H1 (cell line): ENCODE data around the gene TNFRSF13B. TPM values are rescaled to one million over a fixed set of nuclear protein-coding genes. Genes with fewer than 3 reads are reported as not detected.

Experiments
- CTCF ChIA-PET: fragments of 300-600 bp; sonication (Branson Sonifier 250); formaldehyde crosslinking; loops from one replicate; lab custom pipeline; 2021; ENCODE audit not compliant: partially characterized antibody; lab: Charles Lee
- POLR2A ChIA-PET: fragments of 300-600 bp; sonication (Branson Sonifier 250); formaldehyde crosslinking; loops from one replicate; lab custom pipeline; 2021; ENCODE audit warnings: inconsistent platforms; ENCODE audit not compliant: partially characterized antibody; lab: Charles Lee
- DNase-seq, 2 experiments: peaks; one replicate each; pipeline versions ENCODE4 v3.0.0 to v3.0.0-alpha.2; 2010 to 2022; ENCODE audit warnings: low spot score in 2 of 2, low read depth in 1 of 2, mixed read lengths in 1 of 2
- FAIRE-seq: peaks from 2 replicates; lab custom pipeline; 2011; peaks lifted over from hg19 to GRCh38; lab: Jason Lieb, UNC
- H2AFZ ChIP-seq: 2 replicates; pipeline ENCODE4 v1.8.1; 2012; ENCODE audit warnings: low read length, inconsistent platforms
- H2AK5ac ChIP-seq: 2 replicates; pipeline ENCODE4 v1.6.1; 2013; ENCODE audit warnings: low read depth, low read length
- H2BK120ac ChIP-seq: replicated peaks from 2 replicates; pipeline ENCODE3; 2013; ENCODE audit warnings: low read depth, low read length, inconsistent platforms
- H2BK12ac ChIP-seq: 2 replicates; pipeline ENCODE4 v1.6.1; 2013; ENCODE audit warnings: low read depth, low read length
- H2BK15ac ChIP-seq: 2 replicates; pipeline ENCODE4 v1.6.1; 2013; ENCODE audit warnings: low read length
- H2BK20ac ChIP-seq: 2 replicates; pipeline ENCODE4 v1.6.1; 2013; ENCODE audit warnings: low read length
- H2BK5ac ChIP-seq: 2 replicates; pipeline ENCODE4 v1.6.1; 2013; ENCODE audit warnings: low read depth, low read length
- H3K14ac ChIP-seq: 2 replicates; pipeline ENCODE4 v1.6.1; 2013; ENCODE audit warnings: inconsistent platforms; ENCODE audit not compliant: insufficient read length
- H3K18ac ChIP-seq: 2 replicates; pipeline ENCODE4 v1.6.1; 2013; ENCODE audit warnings: low read length; ENCODE audit errors: extremely low read depth
- H3K23ac ChIP-seq: 2 replicates; pipeline ENCODE4 v1.6.1; 2013; ENCODE audit warnings: inconsistent platforms; ENCODE audit not compliant: insufficient read length
- H3K23me2 ChIP-seq: 2 replicates; pipeline ENCODE4 v1.6.1; 2013; ENCODE audit warnings: low read depth, low read length
- H3K27ac ChIP-seq: 2 replicates; pipeline ENCODE4 v1.6.1; 2011; ENCODE audit warnings: low read depth, low read length, inconsistent platforms
- H3K27me3 ChIP-seq, 4 experiments: replicated peaks in 1 of 4; 1 replicate in 1 of 4; 2 replicates in 3 of 4; pipeline versions ENCODE4 v1.6.1 to v1.8.1; 2011 to 2013; ENCODE audit warnings: low read length in 3 of 4, mild to moderate bottlenecking in 3 of 4, inconsistent platforms in 2 of 4, mixed read lengths in 2 of 4, moderate library complexity in 1 of 4; ENCODE audit not compliant: control insufficient read depth in 3 of 4, insufficient read depth in 3 of 4; ENCODE audit errors: extremely low read depth in 1 of 4
- H3K36me3 ChIP-seq, 4 experiments: 2 replicates each; pipeline versions ENCODE4 v1.6.1 to v1.8.1; 2011 to 2013; ENCODE audit warnings: mild to moderate bottlenecking in 4 of 4, low read length in 3 of 4, moderate library complexity in 2 of 4, control low read depth in 1 of 4, inconsistent platforms in 1 of 4; ENCODE audit not compliant: insufficient read depth in 4 of 4, control insufficient read depth in 2 of 4
- H3K4ac ChIP-seq: replicated peaks from 2 replicates; pipeline ENCODE3; 2013; ENCODE audit warnings: low read length, low read depth, mixed read lengths, inconsistent platforms; ENCODE audit not compliant: insufficient read length
- H3K4me1 ChIP-seq, 4 experiments: replicated peaks in 1 of 4; 1 replicate in 1 of 4; 2 replicates in 3 of 4; pipeline versions ENCODE4 v1.6.1 to v1.8.1; 2011 to 2013; ENCODE audit warnings: low read length in 3 of 4, inconsistent platforms in 2 of 4, mixed read lengths in 1 of 4; ENCODE audit not compliant: insufficient read depth in 4 of 4, control insufficient read depth in 3 of 4
- H3K4me2 ChIP-seq, 2 experiments: 2 replicates each; pipeline versions ENCODE4 v1.6.1 to v1.8.1; 2011 to 2013; ENCODE audit warnings: low read depth in 2 of 2, low read length in 2 of 2, control low read depth in 1 of 2, inconsistent platforms in 1 of 2, mild to moderate bottlenecking in 1 of 2; ENCODE audit not compliant: insufficient read depth in 1 of 2
- H3K4me3 ChIP-seq, 4 experiments: fragments of 200-600, 300-600 bp in 1 of 4; sonication (generic), shearing (Covaris generic), sonication (Bioruptor Twin) in 1 of 4; 2 replicates each; pipeline versions ENCODE4 v1.5.1 to v1.8.1; 2011 to 2016; ENCODE audit warnings: low read length in 4 of 4, low read depth in 3 of 4, control low read depth in 2 of 4, inconsistent platforms in 2 of 4, mild to moderate bottlenecking in 2 of 4, mixed read lengths in 1 of 4, moderate library complexity in 1 of 4; ENCODE audit not compliant: insufficient read depth in 2 of 4; ENCODE audit errors: extremely low read depth in 1 of 4
- H3K56ac ChIP-seq: replicated peaks from 2 replicates; pipeline ENCODE3; 2013; ENCODE audit warnings: low read depth, mild to moderate bottlenecking, mixed read lengths, low read length, inconsistent platforms; ENCODE audit not compliant: insufficient read length
- H3K79me1 ChIP-seq: 2 replicates; pipeline ENCODE4 v1.6.1; 2013; ENCODE audit warnings: low read depth, low read length, control low read depth
- H3K79me2 ChIP-seq, 2 experiments: 2 replicates each; pipeline versions ENCODE4 v1.6.1 to v1.8.1; 2012 to 2013; ENCODE audit warnings: low read length in 2 of 2, mild to moderate bottlenecking in 2 of 2, inconsistent platforms in 1 of 2; ENCODE audit not compliant: insufficient read depth in 2 of 2, control insufficient read depth in 1 of 2
- H3K9ac ChIP-seq, 4 experiments: replicated peaks in 1 of 4; 1 replicate in 1 of 4; 2 replicates in 3 of 4; pipeline versions ENCODE4 v1.6.1 to v1.8.1; 2011 to 2013; ENCODE audit warnings: low read depth in 3 of 4, low read length in 3 of 4, control low read depth in 2 of 4, mild to moderate bottlenecking in 2 of 4, moderate library complexity in 2 of 4, inconsistent platforms in 1 of 4; ENCODE audit errors: extremely low read depth in 1 of 4
- H3K9me3 ChIP-seq, 2 experiments: 2 replicates each; pipeline versions ENCODE4 v1.6.1 to v1.8.1; 2012 to 2013; ENCODE audit warnings: mild to moderate bottlenecking in 2 of 2, moderate library complexity in 2 of 2, control low read depth in 1 of 2, inconsistent platforms in 1 of 2, low read depth in 1 of 2, low read length in 1 of 2, mixed read lengths in 1 of 2; ENCODE audit not compliant: insufficient read depth in 2 of 2
- H4K20me1 ChIP-seq, 2 experiments: replicated peaks in 1 of 2; 2 replicates each; pipeline versions ENCODE3 to v1.8.1; 2011 to 2013; ENCODE audit warnings: inconsistent platforms in 2 of 2, low read length in 2 of 2, mild to moderate bottlenecking in 1 of 2; ENCODE audit not compliant: insufficient read depth in 2 of 2, control insufficient read depth in 1 of 2
- H4K5ac ChIP-seq: 2 replicates; pipeline ENCODE4 v1.6.1; 2013; ENCODE audit warnings: low read length, low read depth, mixed read lengths, inconsistent platforms; ENCODE audit not compliant: insufficient read length
- H4K8ac ChIP-seq: 2 replicates; pipeline ENCODE4 v1.8.0; 2013; ENCODE audit warnings: mild to moderate bottlenecking, moderate library complexity, low read length, inconsistent platforms; ENCODE audit not compliant: insufficient read depth; ENCODE audit errors: extremely low read depth
- H4K91ac ChIP-seq: replicated peaks from 2 replicates; pipeline ENCODE3; 2013; ENCODE audit warnings: low read length, mixed read lengths, inconsistent platforms; ENCODE audit not compliant: insufficient read length
- BCL11A ChIP-seq, 2 experiments: IDR thresholded peaks; one replicate each; pipeline ENCODE4 v1.6.1; 2011; ENCODE audit warnings: low read depth in 2 of 2, low read length in 2 of 2, mild to moderate bottlenecking in 2 of 2
- BRCA1 ChIP-seq: IDR thresholded peaks from 2 replicates; pipeline ENCODE4 v1.6.1; 2012; ENCODE audit warnings: low read depth, low read length, improper control_type of control experiment
- CREB1 ChIP-seq: IDR thresholded peaks from 2 replicates; pipeline ENCODE4 v1.6.1; 2012; ENCODE audit warnings: inconsistent platforms
- KDM4A ChIP-seq: IDR thresholded peaks from one replicate; pipeline ENCODE4 v1.7.1; 2012; ENCODE audit warnings: low read depth, mild to moderate bottlenecking, moderate library complexity, low read length, inconsistent platforms; ENCODE audit not compliant: severe bottlenecking
- KDM5A ChIP-seq: fragments of 200-600 bp; IDR thresholded peaks from 2 replicates; pipeline ENCODE4 v1.7.1; 2012; ENCODE audit warnings: mild to moderate bottlenecking, low read length, inconsistent platforms, mixed read lengths
- PHF8 ChIP-seq: fragments of 200-600 bp; sonication (generic); conservative IDR thresholded peaks from 2 replicates; pipeline ENCODE4 v1.7.1; 2012; ENCODE audit warnings: low read depth, mild to moderate bottlenecking, inconsistent platforms, low read length, moderate library complexity
- POLR2AphosphoS5 ChIP-seq: IDR thresholded peaks from 2 replicates; pipeline ENCODE4 v1.6.1; 2011; ENCODE audit warnings: low read depth, low read length
- SUZ12 ChIP-seq: fragments of 200-600 bp; sonication (generic); IDR thresholded peaks from 2 replicates; pipeline ENCODE4 v1.6.1; 2012; ENCODE audit warnings: mild to moderate bottlenecking, inconsistent platforms, low read length, moderate library complexity, mixed read lengths
- WGBS, 2 experiments: shearing (Covaris generic) in 1 of 2; methylation state at CpG; one replicate each; pipeline versions ENCODE4 v1.1.6 to v1.1.7; 2013 to 2015; ENCODE audit warnings: low lambda C conversion rate in 2 of 2, mixed read lengths in 2 of 2, inconsistent platforms in 1 of 2, low coverage in 1 of 2, missing lambda C conversion rate in 1 of 2; ENCODE audit not compliant: insufficient replicate concordance in 2 of 2, insufficient coverage in 1 of 2, insufficient read length in 1 of 2; ENCODE audit errors: extremely low coverage in 1 of 2, missing lambda C conversion rate in 1 of 2; 5-methylcytosine and 5-hydroxymethylcytosine counted together
- polyA plus RNA-seq, 7 experiments: library from polyadenylated mRNA; depleted of rRNA in 3 of 7; stranded (reverse) in 5 of 7; unstranded in 2 of 7; fragments of >200 nt in 5 of 7; fragments of 200-250 nt in 2 of 7; gene quantifications; 1 replicate in 5 of 7; 2 replicates in 1 of 7; 4 replicates in 1 of 7; pipeline versions ENCODE4 v1.2.1 to v1.2.3, GENCODE V29; 2011 to 2013; ENCODE audit warnings: missing spikeins in 2 of 7, mixed read lengths in 2 of 7
- total RNA-seq: library from RNA; stranded (reverse); fragmentation: NEBNext Ultra II Directional; extraction: Animal tissue kit (Norgen Biotek cat#: 25700); gene quantifications from 2 replicates; pipeline ENCODE4 v1.2.1, GENCODE V29; 2021
- TF ChIP-seq, protein P1 (sequence below): IDR thresholded peaks from 2 replicates; pipeline ENCODE4 v1.6.1; 2012; ENCODE audit warnings: inconsistent platforms
- TF ChIP-seq, protein P2 (sequence below): IDR thresholded peaks from 2 replicates; pipeline ENCODE4 v1.6.1; 2012; ENCODE audit warnings: inconsistent platforms

Gene TNFRSF13B
- total and polyA plus RNA-seq, 2 of the 8 experiments (the other 6 are each of a cell fraction or from before 2014, with no cell fraction given): not detected

DNA sequence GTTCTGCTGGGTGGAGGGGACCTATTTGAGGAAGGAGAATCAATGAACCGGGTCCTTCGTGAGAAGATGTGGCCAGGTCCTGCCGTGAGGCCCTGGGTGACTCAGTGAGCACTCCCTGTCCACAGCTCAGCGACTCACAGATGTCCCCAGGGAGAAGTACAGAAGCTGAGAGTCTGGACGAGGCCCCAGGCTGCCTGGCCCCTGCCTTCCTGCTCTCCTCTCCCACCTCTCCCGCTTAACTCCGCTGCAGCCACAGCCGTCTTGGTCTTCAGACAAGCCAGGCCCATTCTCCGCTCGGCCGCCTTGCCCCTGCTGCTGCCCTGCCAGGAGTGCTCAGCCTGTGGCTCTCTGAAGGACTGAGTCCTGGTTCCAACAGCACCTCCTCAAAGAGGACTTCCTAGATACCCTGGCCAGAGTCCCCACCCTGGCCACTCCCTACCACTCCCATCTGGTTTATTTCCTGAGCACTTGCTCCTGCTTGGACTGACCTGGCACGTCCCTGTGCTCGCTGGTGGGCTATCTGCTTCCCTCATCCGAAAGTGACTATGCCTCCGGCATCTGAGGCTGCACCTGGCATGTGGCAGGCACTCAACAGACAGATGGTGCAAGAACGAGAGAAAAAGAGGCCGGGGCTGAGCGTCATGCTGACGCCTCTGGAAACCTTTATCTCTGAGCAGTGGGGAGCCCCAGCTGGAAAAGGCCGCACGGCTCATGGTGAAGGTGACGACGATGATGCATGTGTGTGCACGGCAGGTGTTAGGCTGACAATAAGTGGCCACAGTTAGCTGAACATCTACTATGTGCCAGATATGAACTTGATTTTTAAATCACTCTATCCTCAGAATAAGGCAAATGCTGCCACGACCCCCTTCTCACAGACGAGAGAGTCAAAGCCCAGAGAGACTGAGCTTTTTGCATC, 9.2 kb upstream of the TNFRSF13B start:
- Histone ChIP-seq H3K4me1 (no peaks in the 10 kb centered on the region; a peak in 2 of 7 replicates), H2BK15ac (no peak overlapping the region), H2BK20ac (no peak overlapping the region), H3K9me3 (no peaks in the 10 kb centered on the region), H3K4me2 (no peak overlapping the region), H3K79me2 (no peaks in the 10 kb centered on the region), H3K14ac (no peak overlapping the region), H3K23ac (no peak overlapping the region), H3K36me3 (no peaks in the 10 kb centered on the region), H3K23me2 (no peaks in the 10 kb centered on the region), H4K91ac (no peak overlapping the region), H3K18ac (no peak overlapping the region), H2BK12ac (no peak overlapping the region), H3K4me3 (no peak overlapping the region), H2AFZ (0 out of 2 replicates have a peak overlapping the region, but pooled peaks have one; percentile 6), H3K9ac (no peak overlapping the region), H3K4ac (no peak overlapping the region), H3K27ac (no peak overlapping the region), H2BK120ac (no peak overlapping the region), H2AK5ac (no peak overlapping the region), H3K27me3 (no peaks in the 10 kb centered on the region), H3K56ac (no peak overlapping the region), H4K5ac (no peak overlapping the region), H3K79me1 (no peaks in the 10 kb centered on the region), H4K8ac (no peak overlapping the region; the same call in 1 of the 2 replicates), H4K20me1 (no peaks in the 10 kb centered on the region), H2BK5ac (no peak overlapping the region)
- DNase-seq: peak in 1 of 2 experiments; percentile 43
- POLR2A ChIA-PET: interaction anchor here (0.6 kb wide), 1 partner anchor 218 kb away, joined by 3 read pairs; no protein-coding TSS in a partner anchor
- 85% methylated on average over 26 of the region's 26 CpGs; no CpG with 5 or more reads in 1 of the 2 experiments for WGBS, 2 experiments
- no peak for FAIRE-seq
- CTCF ChIA-PET: interaction anchor here (0.6 to 1.9 kb wide), 7 partner anchors 8 to 161 kb away, joined by 3 to 9 read pairs (median 3); no protein-coding TSS in a partner anchor
- TF ChIP-seq, protein P1, sequence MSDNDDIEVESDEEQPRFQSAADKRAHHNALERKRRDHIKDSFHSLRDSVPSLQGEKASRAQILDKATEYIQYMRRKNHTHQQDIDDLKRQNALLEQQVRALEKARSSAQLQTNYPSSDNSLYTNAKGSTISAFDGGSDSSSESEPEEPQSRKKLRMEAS: 0 out of 2 replicates have a peak, but pooled peaks have one; percentile 44
- TF ChIP-seq, protein P2, sequence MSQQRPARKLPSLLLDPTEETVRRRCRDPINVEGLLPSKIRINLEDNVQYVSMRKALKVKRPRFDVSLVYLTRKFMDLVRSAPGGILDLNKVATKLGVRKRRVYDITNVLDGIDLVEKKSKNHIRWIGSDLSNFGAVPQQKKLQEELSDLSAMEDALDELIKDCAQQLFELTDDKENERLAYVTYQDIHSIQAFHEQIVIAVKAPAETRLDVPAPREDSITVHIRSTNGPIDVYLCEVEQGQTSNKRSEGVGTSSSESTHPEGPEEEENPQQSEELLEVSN: peak; percentile 41; the same call in 1 of the 2 replicates
- TF ChIP-seq PHF8 (no peak), SUZ12 (no peak), CREB1 (no peak), KDM4A (no peak), BRCA1 (no peak), BCL11A (IDR thresholded peaks at IDR 0.05; ENCODE audit: low read depth in 2 of 2, low read length in 2 of 2) (no peak), KDM5A (no peak), POLR2AphosphoS5 (no peak)
